Ovary (tissue), 9 donors: Measurements from ENCODE around the gene ST6GALNAC6. TPM values are rescaled to one million over a fixed set of nuclear protein-coding genes. Genes with fewer than 3 reads are reported as not detected.

Experiments used
- DNase-seq, 5 donors: peaks; one replicate each; pipeline ENCODE4 v3.0.0-alpha.2; 2019 to 2020
- H3K27ac ChIP-seq, 2 donors: fragments of 200-600 bp; one replicate each; pipeline versions ENCODE4 v1.5.1 to v1.8.0; 2019 to 2022
- H3K27me3 ChIP-seq: fragments of 200-600 bp; one replicate; pipeline ENCODE4 v1.8.0; 2022
- H3K36me3 ChIP-seq: fragments of 200-600 bp; sonication (generic); one replicate; pipeline ENCODE4 v1.5.1; 2019
- H3K4me1 ChIP-seq: one replicate; pipeline ENCODE4 v1.8.1; 2013; ENCODE audit warnings: mild to moderate bottlenecking, moderate library complexity; ENCODE audit not compliant: insufficient read depth
- H3K4me3 ChIP-seq: fragments of 200-600 bp; sonication (generic); one replicate; pipeline ENCODE4 v1.5.1; 2017
- H3K9me3 ChIP-seq, 2 donors: fragments of 200-600 bp in 1 of 2; sonication (generic) in 1 of 2; one replicate each; pipeline versions ENCODE4 v1.5.1 to v1.8.1; 2013 to 2019; ENCODE audit warnings: mild to moderate bottlenecking in 1 of 2, moderate library complexity in 1 of 2
- EP300 ChIP-seq: sonication (generic); formaldehyde crosslinking; IDR thresholded peaks from one replicate; pipeline ENCODE4 v1.6.1; 2017; ENCODE audit warnings: antibody characterized with exemption
- POLR2A ChIP-seq: fragments of 450-650 bp; IDR thresholded peaks from one replicate; pipeline ENCODE4 v1.6.1; 2017; ENCODE audit warnings: antibody characterized with exemption, mild to moderate bottlenecking, moderate library complexity
- WGBS, 3 donors: extraction: QIAGEN DNeasy Blood & Tissue Kit in 1 of 3; methylation state at CpG; one replicate each; pipeline versions ENCODE4 v1.1.5 to v1.1.7; 2013 to 2017; 5-methylcytosine and 5-hydroxymethylcytosine counted together
- intact Hi-C, 4 donors: fragments of 100-400 bp; cut with DNase I; formaldehyde crosslinking; loops; one replicate each; pipeline versions ENCODE4 v1.11.0 to v1.15.1; 2022 to 2023
- polyA plus RNA-seq, 2 donors: library from polyadenylated mRNA; stranded (reverse); fragments of 200-250 nt in 1 of 2; fragments of 350-450 nt in 1 of 2; fragmentation: Illumina TruSeq in 1 of 2; extraction: RNeasy Lipid Tissue Mini Kit (QIAGEN cat#74804) in 1 of 2; gene quantifications; one replicate each; pipeline ENCODE4 v1.2.3, GENCODE V29; 2013 to 2014
- total RNA-seq, 7 donors: library from RNA; depleted of rRNA in 2 of 7; stranded (reverse); fragments of >200 nt in 2 of 7; fragmentation: NEBNext Ultra II Directional in 3 of 7; extraction: Animal tissue kit (Norgen Biotek cat#: 25700) in 3 of 7; gene quantifications; one replicate each; pipeline versions ENCODE4 v1.1.0 to v1.2.4, GENCODE V29; 2016 to 2023
- TF ChIP-seq, protein P1 (sequence below), 3 donors: fragments of 450-650 bp in 2 of 3; fragments of 200-600 bp in 1 of 3; IDR thresholded peaks; one replicate each; pipeline versions ENCODE4 v1.5.1 to v1.8.0; 2016 to 2022; ENCODE audit warnings: antibody characterized with exemption in 3 of 3, mild to moderate bottlenecking in 1 of 3
- donor health status: DM: no; HTN: no; CAD: no; lungs with moderate emphysema.
- donor health status: DM: no; HTN: no; CAD: no.
- donor health status: Bipolar disorder and iron deficiency.
- donor health status: DM: yes; HTN: yes; CAD: no.
- donor health status: DM: no; HTN: no; CAD: no.
- donor health status: DM: yes; HTN: yes; CAD: no.

The ST6GALNAC6 gene
- total and polyA plus RNA-seq, 9 donors = 52.5 to 145 (median 111) TPM

DNA sequence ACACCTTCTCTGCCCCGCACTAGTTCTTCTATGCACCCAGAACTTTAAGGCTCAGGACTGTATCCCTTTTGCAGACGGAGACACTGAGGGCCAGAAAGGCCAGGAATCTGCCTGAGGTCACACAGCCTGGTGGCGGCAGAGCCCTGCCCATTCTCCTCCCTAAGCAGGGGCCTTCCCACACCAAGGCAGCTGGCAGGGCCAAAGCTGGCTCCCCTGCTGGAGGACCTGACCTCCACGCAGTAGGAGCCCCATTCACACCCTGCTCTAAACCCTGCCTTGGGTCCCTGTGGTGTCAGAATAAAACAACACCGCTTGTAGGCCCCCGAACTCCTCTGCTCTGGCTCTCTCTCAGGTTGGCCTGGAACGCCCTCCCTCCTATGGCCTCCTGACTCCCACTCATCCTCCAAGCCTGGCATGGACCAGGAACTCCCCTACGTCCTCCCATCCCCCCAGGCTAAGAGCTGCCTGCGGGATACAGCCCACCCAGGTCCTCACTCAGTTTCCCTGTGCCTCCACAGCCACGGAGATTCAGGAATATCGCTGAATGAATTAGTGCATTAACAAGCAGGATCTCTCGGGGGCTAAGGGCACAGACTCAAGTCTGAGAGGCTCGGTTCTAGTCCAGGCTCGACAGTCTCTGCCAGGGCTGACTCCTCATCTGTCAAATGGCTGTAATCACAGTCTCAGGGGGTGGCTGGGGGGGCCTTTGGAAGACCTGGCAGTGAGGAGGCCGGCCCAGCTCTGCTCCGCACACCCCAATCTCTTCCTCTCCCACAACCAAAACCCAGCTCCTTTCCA lies 2.8 kb downstream of the ST6GALNAC6 start:
- Histone ChIP-seq H3K27ac (peak overlapping the region; percentile 44 to 97), H3K9me3 (no peaks in the 10 kb centered on the region), H3K36me3 (no peaks in the 10 kb centered on the region), H3K27me3 (no peaks in the 10 kb centered on the region), H3K4me1 (peaks cover 24% of the 10 kb centered on the region), H3K4me3 (peak overlapping the region; percentile 82)
- peak in 4 of 5 donors; percentile 44 to 60 (median 50) for DNase-seq
- WGBS, 3 donors = 29 to 37% (median 30%) methylated on average over 16 of the region's 16 CpGs
- TF ChIP-seq EP300 (no peak), POLR2A (no peak)
- TF ChIP-seq, protein P1, sequence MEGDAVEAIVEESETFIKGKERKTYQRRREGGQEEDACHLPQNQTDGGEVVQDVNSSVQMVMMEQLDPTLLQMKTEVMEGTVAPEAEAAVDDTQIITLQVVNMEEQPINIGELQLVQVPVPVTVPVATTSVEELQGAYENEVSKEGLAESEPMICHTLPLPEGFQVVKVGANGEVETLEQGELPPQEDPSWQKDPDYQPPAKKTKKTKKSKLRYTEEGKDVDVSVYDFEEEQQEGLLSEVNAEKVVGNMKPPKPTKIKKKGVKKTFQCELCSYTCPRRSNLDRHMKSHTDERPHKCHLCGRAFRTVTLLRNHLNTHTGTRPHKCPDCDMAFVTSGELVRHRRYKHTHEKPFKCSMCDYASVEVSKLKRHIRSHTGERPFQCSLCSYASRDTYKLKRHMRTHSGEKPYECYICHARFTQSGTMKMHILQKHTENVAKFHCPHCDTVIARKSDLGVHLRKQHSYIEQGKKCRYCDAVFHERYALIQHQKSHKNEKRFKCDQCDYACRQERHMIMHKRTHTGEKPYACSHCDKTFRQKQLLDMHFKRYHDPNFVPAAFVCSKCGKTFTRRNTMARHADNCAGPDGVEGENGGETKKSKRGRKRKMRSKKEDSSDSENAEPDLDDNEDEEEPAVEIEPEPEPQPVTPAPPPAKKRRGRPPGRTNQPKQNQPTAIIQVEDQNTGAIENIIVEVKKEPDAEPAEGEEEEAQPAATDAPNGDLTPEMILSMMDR (IDR thresholded peaks at IDR 0.05) = no peak
- intact Hi-C loops = no loop called here

GRCh38 chr9:127895811-127896210 lies 3.6 kb downstream of the ST6GALNAC6 start:
- intact Hi-C loops = no loop called here
- no peak for DNase-seq
- no peaks in the 10 kb centered on the region for H3K9me3 ChIP-seq
- 80 to 90% (median 89%) methylated on average over 8 of the region's 8 CpGs for WGBS, 3 donors
- TF ChIP-seq POLR2A = no peak
- TF ChIP-seq, protein P1 (IDR thresholded peaks at IDR 0.05) = no peak
- H3K27ac ChIP-seq = peak overlapping the region; percentile 44 to 97
- H3K36me3 ChIP-seq = no peaks in the 10 kb centered on the region
- no peak overlapping the region for H3K4me3 ChIP-seq
- H3K27me3 ChIP-seq = no peaks in the 10 kb centered on the region
- H3K4me1 ChIP-seq = peaks cover 24% of the 10 kb centered on the region

- WGBS, 3 donors = 93 to 95% (median 95%) methylated on average over 4 of the region's 4 CpGs
- no peaks in the 10 kb centered on the region for H3K36me3 ChIP-seq
- H3K9me3 ChIP-seq = no peaks in the 10 kb centered on the region
- TF ChIP-seq, protein P1 (IDR thresholded peaks at IDR 0.05) = no peak
- no peak for TF ChIP-seq EP300
- no peak for TF ChIP-seq POLR2A
- H3K27me3 ChIP-seq = no peaks in the 10 kb centered on the region
- no peak overlapping the region for H3K4me3 ChIP-seq
- H3K27ac ChIP-seq = no peak overlapping the region
- intact Hi-C loops = no loop called here
- peaks cover 18% of the 10 kb centered on the region for H3K4me1 ChIP-seq
- no peak for DNase-seq
These were observed 6.0 kb downstream of the ST6GALNAC6 start for GRCh38 chr9:127893392-127893791.

DNA sequence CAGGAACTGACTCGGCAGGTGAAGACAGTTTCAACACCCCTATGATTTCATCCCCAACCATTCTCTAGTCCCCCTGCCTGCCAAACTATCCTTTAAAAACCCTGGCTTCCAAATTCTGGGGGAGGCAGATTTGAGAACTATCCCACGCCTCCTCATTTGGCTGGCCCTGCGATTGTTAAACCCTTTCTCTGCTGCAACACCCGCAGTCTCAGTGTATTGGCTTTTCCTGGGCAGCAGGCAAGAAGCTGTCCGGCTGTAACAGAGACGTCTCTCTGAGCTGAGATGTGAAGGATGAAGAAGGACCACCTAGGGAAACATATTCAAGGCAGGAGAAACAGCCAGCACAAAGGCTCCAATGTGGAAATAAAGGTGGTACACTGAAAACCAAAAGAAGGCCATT lies 6.6 kb downstream of the ST6GALNAC6 start:
- Histone ChIP-seq H3K36me3 (no peaks in the 10 kb centered on the region), H3K27me3 (no peaks in the 10 kb centered on the region), H3K4me1 (peaks cover 16% of the 10 kb centered on the region), H3K27ac (no peak overlapping the region), H3K4me3 (no peak overlapping the region), H3K9me3 (no peaks in the 10 kb centered on the region)
- DNase-seq = no peak
- intact Hi-C loops = no loop called here
- 76 to 82% (median 81%) methylated on average over 6 of the region's 6 CpGs for WGBS, 3 donors
- TF ChIP-seq, protein P1 (IDR thresholded peaks at IDR 0.05) = no peak
- TF ChIP-seq POLR2A (no peak), EP300 (no peak)
